OCI-M1 (cell line): ENCODE results near the gene FUS.
"Not testable (repeated sequence)": the region's sequence is repeated elsewhere in the genome, so short reads cannot be mapped to it uniquely, and the experiment has no call there.

ENCODE experiments used
- DNase-seq: peaks from one replicate; lab custom pipeline; 2025; lab: John Stamatoyannopoulos, UW

FUS gene

GRCh38 chr16:31143694-31144148 is 36.2 kb upstream of the FUS start:
- no peak for DNase-seq

- DNase-seq, result not testable (repeated sequence)
These were observed 35.5 kb upstream of the FUS start for GRCh38 chr16:31144418-31144817.

DNA sequence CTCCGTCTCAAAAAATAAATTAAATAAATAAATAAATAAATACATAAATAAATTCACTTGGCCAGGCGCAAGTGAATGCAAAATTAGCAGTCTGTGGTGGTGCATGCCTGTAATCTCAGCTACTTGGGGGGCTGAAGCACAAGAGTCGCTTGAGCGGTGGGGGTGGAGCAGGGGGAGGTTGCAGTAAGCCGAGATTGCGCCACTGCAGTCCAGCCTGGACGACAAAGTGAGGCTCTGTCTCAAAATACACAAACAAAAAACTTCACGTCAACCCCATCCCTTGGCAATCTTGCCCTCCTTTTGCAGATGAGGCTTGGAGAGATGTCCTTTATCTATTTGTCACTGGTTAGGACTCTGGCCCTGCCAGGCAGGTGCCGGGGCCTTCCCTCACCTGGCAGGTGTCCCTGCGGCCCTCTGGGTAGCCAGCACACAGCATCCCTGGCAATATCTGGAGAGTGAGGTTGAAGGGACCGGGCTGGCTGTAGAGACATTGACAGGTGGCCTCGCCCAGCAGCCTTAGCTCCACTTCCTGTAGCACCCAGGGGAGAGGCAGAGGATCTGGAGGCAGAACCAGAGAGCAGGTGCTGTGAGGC is 34.4 kb upstream of the FUS start:
- no peak for DNase-seq

DNA sequence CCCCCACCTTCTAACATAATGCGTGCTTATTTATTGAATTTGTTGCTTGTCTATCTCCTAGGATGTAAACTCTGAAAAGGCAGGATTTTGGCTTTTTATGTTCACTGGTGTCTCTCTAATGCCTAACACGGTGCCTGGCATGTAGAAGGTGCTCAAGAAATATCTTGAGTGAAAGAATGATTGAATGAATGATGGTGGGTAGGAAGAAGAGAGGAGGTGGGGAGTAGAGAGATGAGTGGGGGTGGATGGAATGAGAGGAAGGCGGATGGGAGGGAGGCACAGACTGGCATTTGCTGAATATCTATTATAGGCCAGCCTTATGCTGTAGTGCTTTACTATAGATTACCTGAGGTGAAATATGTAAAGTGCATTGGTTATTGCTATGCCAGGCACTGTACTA is 32.4 kb upstream of the FUS start:
- DNase-seq, result no peak

DNA sequence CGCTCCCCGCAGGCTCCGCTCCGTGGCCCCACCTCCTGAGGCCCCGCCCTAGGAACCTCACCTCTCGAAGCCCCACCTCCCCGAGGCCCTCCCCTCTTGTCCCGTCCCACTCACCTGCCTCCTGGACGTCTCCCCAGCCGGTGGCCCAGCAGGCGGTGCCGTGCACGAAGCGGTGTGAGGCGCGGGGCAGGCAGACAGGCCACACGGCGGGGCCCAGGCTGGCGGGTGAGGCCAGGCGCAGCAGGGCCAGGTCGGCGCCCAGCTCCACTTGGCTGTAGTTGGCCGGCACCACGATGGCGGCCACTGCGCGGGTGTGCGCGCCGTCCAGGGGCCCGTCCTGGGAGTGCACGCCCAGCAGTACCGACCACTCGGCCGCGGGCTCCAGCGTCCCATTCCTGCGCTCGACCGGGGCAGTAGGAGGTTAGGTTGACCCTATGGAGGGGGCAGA is 31.6 kb upstream of the FUS start:
- no peak for DNase-seq

- no peak for DNase-seq
These were observed 31.0 kb upstream of the FUS start for GRCh38 chr16:31148896-31149295.

- DNase-seq, result no peak
These were observed 30.6 kb upstream of the FUS start for GRCh38 chr16:31149332-31149731.

DNA sequence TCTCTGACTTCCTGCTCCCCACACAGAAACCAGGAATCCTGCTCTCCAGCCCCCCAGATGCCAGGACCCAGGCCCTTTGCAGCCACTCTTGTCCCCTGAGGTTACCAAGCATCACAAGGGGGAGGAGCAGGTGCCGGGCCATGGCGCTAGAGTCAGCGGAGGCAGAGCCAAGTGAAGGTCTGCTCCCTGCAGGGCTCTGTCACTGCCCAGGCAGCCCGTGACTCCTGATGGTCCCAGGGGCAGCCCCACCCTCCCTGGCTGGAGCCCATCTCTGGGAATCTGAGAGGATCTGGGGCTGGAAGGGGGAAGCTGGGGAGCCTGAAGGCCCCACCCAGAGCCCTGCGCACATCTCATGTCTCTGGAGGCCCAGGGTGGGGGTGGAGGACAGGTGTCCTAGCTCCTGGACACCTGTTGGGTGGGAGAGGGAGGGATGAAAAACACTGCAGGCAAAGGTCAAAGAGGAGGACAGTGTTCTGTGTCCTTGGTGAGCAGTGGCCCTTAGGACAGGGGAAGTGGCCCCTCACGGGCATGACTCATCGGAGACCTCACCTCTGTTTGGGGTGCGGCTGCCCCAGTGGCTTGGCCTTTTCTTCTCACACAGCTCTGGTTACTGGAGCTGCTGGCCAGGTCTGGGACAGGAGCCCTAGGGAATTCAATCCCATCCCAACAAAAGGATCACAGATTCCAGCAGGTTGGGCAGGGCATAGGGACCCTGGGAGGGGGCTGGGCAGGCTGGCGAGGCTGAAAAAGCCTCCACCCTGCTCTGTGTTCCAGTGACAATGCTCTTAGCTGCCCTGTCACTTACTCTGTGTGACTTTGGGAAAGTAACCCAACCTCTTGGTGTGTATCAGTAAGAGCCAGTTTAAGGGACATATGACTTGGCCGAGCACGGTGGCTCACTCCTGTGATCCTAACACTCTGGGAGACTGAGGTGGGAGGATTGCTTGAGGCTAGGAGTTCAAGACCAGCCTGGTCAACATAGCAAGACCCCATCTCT is 29.7 kb upstream of the FUS start, which contains the start of gene PRSS36:
TSS of gene PRSS36 (minus strand) at position 173 of the 997 bp plus-strand sequence. CDS start at position 142, 31 bp downstream.
- no peak for DNase-seq

DNA sequence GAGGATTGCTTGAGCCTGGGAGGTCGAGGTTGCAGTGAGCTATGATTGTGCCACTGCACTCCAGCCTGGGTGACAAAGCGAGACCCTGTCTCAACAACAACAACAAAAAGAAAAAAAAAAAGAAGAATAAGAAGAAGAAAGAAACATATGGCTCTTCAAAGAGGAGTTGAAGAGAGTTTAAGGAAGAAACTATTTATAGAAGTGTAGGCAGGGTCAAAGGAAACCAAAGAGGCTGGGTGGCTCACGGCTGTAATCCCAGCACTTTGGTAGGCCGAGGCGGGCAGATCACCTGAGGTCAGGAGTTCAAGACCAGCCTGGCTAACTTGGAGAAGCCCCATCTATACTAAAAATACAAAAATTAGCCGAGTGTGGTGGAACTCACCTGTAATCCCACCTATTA is 29.0 kb upstream of the FUS start:
- not testable (repeated sequence) for DNase-seq

- peak; percentile 87 for DNase-seq
These were observed 22.8 kb upstream of the FUS start for GRCh38 chr16:31157136-31157535.

GRCh38 chr16:31167315-31167714 is 12.6 kb upstream of the FUS start:
- DNase-seq, result no peak

GRCh38 chr16:31168848-31169247 is 11.1 kb upstream of the FUS start:
- no peak for DNase-seq

DNA sequence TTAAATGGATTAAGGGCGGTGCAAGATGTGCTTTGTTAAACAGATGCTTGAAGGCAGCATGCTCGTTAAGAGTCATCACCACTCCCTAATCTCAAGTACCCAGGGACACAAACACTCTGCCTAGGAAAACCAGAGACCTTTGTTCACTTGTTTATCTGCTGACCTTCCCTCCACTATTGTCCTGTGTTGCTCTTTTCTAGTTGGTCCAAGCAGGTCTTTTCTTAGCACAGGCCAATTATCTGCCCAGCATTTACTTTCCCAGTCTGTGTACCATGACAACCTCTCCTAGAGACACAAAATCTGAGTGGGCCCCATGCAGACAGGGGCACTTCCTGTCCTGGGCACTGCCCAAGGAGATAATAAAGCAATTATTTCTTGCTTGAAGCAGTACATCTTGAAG is 9.9 kb upstream of the FUS start:
- not testable (repeated sequence) for DNase-seq

- DNase-seq, result peak; percentile 40
These were observed 2.8 kb upstream of the FUS start for GRCh38 chr16:31177136-31177535.

DNA sequence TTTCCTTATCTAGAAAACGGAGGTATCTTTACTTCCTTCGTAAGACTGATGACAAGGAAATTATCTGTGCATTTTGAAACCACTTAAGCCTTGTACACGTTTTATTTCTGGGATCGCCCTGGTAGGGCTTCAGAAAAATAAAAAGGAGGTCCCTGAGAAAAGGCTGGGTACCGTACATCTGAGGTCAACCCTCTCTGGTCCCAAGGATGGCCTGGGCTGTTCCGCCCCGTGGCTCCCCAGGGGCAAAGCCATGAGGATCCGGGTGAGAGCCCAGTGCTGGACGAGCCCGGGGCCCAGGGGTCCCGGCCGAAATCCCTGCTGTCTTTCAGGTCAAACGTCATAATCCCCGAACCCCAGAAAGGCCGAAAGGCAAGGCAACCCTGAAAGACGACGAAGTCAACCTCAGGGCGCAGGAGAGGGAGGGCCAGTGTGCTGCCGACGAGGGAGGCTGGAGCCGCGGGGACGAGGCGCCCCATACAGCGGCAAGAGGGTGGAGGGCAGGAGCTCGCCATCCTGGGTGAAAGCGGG is 656 bp upstream of the FUS start:
- peak; percentile 56 for DNase-seq

- DNase-seq, result peak; percentile 78
These were observed 1.3 kb downstream of the FUS start for GRCh38 chr16:31181102-31181830.

GRCh38 chr16:31182391-31182790 is 2.5 kb downstream of the FUS start:
- no peak for DNase-seq

GRCh38 chr16:31183432-31184428 is 3.8 kb downstream of the FUS start:
- DNase-seq, result no peak

DNA sequence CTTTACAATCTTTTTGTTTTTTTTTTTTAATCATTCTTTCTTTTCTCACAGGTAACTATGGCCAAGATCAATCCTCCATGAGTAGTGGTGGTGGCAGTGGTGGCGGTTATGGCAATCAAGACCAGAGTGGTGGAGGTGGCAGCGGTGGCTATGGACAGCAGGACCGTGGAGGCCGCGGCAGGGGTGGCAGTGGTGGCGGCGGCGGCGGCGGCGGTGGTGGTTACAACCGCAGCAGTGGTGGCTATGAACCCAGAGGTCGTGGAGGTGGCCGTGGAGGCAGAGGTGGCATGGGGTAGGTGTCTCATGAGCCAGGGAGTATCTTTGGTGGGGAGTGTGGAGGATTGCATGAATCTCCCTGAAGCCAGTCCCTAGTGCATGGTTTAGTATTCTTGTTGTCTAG is 4.9 kb downstream of the FUS start:
- DNase-seq, result no peak

GRCh38 chr16:31185339-31185738 is 5.4 kb downstream of the FUS start:
- DNase-seq, result no peak

DNA sequence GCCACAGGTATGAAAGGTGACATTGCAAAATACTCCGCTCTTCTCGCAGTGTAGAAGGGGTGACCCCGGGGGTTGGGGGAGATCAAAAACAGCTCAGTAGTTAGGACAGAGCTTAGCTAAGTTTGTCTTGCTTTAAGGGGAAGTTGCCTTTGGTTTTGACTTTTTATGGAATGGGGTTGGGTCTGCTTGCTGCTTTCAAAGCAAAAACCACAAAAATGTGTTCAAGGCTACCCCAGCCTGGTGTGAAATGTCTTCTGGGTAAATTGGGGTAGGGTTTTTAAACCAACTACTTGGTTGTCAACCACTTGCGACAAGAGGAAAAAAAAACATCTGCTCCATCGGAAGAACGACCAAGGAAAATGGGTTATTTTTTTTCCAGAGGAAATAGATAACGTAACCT is 6.2 kb downstream of the FUS start:
- no peak for DNase-seq
